Osteoblast (primary cell): ENCODE measurements around the gene C16orf74. TPM values are rescaled to one million over a fixed set of nuclear protein-coding genes. Genes with fewer than 3 reads are reported as not detected.

Experiments used
- DNase-seq: peaks from one replicate; pipeline ENCODE4 v3.0.0; 2011; ENCODE audit warnings: low spot score, mixed read lengths; ENCODE audit not compliant: insufficient read length; ENCODE audit errors: missing footprints
- H2AFZ ChIP-seq: 2 replicates; pipeline ENCODE4 v1.6.0; 2011; ENCODE audit warnings: mild to moderate bottlenecking, low read length
- H3K27ac ChIP-seq: 2 replicates; pipeline ENCODE4 v1.5.1; 2011; ENCODE audit warnings: mild to moderate bottlenecking, low read depth, low read length, moderate library complexity
- H3K27me3 ChIP-seq: 2 replicates; pipeline ENCODE4 v1.6.0; 2012; ENCODE audit warnings: mild to moderate bottlenecking, control low read depth, inconsistent platforms, low read length, moderate library complexity; ENCODE audit not compliant: insufficient read depth
- H3K36me3 ChIP-seq: 2 replicates; pipeline ENCODE4 v1.5.1; 2011; ENCODE audit warnings: mild to moderate bottlenecking, low read length, control low read depth, moderate library complexity; ENCODE audit not compliant: insufficient read depth
- H3K4me1 ChIP-seq: 2 replicates; pipeline ENCODE4 v1.5.1; 2011; ENCODE audit warnings: mild to moderate bottlenecking, low read length, control low read depth, moderate library complexity; ENCODE audit not compliant: insufficient read depth
- H3K4me2 ChIP-seq: 2 replicates; pipeline ENCODE4 v1.6.0; 2011; ENCODE audit warnings: mild to moderate bottlenecking, low read length; ENCODE audit not compliant: insufficient read depth
- H3K4me3 ChIP-seq: fragments of 200-600 bp; sonication (generic); 3 replicates; pipeline ENCODE4 v1.5.1; 2012; ENCODE audit warnings: mild to moderate bottlenecking, low read length, inconsistent platforms; ENCODE audit not compliant: insufficient read depth
- H3K79me2 ChIP-seq: 2 replicates; pipeline ENCODE4 v1.6.0; 2012; ENCODE audit warnings: mild to moderate bottlenecking, low read length, control low read depth, inconsistent platforms; ENCODE audit not compliant: insufficient read depth
- H3K9me3 ChIP-seq: 2 replicates; pipeline ENCODE4 v1.5.1; 2011; ENCODE audit warnings: low read depth, low read length, control low read depth
- H4K20me1 ChIP-seq: 2 replicates; pipeline ENCODE4 v1.6.0; 2012; ENCODE audit warnings: mild to moderate bottlenecking, low read length, control low read depth; ENCODE audit not compliant: insufficient read depth
- CTCF ChIP-seq: IDR thresholded peaks from 2 replicates; pipeline ENCODE4 v1.5.1; 2011; ENCODE audit warnings: mild to moderate bottlenecking, low read depth, low read length, moderate library complexity; ENCODE audit errors: extremely low read depth
- total RNA-seq: library from RNA; depleted of rRNA; stranded (reverse); fragments of >200 nt; gene quantifications from 2 replicates; pipeline ENCODE4 v1.2.3, GENCODE V29; 2012

Gene C16orf74
- total RNA-seq, 1 donor, result 0.72 TPM

- H3K9me3 ChIP-seq, result no peaks in the 10 kb centered on the region
- H3K4me2 ChIP-seq, result no peak overlapping the region
Observed at GRCh38 chr16:85785927-85786326, 35.0 kb upstream of the C16orf74 start.

GRCh38 chr16:85784813-85785212 lies 33.9 kb upstream of the C16orf74 start:
- no peak overlapping the region for H3K27ac ChIP-seq
- no peaks in the 10 kb centered on the region for H3K27me3 ChIP-seq
- H3K4me3 ChIP-seq, result no peak overlapping the region
- no peaks in the 10 kb centered on the region for H3K4me1 ChIP-seq
- H3K36me3 ChIP-seq, result peaks cover 62% of the 10 kb centered on the region
- H3K79me2 ChIP-seq, result peaks cover 62% of the 10 kb centered on the region
- peaks cover 54% of the 10 kb centered on the region for H4K20me1 ChIP-seq
- no peak for TF ChIP-seq CTCF
- H2AFZ ChIP-seq, result no peak overlapping the region
- H3K9me3 ChIP-seq, result no peaks in the 10 kb centered on the region
- no peak for DNase-seq
- no peak overlapping the region for H3K4me2 ChIP-seq

More at GRCh38 chr16:85785927-85786326, 35.0 kb upstream of the C16orf74 start:
- Histone ChIP-seq H3K4me3 (no peak overlapping the region), H3K36me3 (peaks cover 51% of the 10 kb centered on the region), H3K4me1 (no peaks in the 10 kb centered on the region), H3K27ac (peak overlapping the region; percentile 28), H4K20me1 (peaks cover 49% of the 10 kb centered on the region), H2AFZ (no peak overlapping the region), H3K27me3 (no peaks in the 10 kb centered on the region), H3K79me2 (peaks cover 73% of the 10 kb centered on the region)
- no peak for DNase-seq
- no peak for TF ChIP-seq CTCF

- H3K27ac ChIP-seq, result no peak overlapping the region
- no peaks in the 10 kb centered on the region for H3K9me3 ChIP-seq
- peaks cover 57% of the 10 kb centered on the region for H4K20me1 ChIP-seq
- no peak overlapping the region for H3K4me3 ChIP-seq
- H2AFZ ChIP-seq, result no peak overlapping the region
- H3K79me2 ChIP-seq, result peaks cover 50% of the 10 kb centered on the region
- DNase-seq, result no peak
- H3K36me3 ChIP-seq, result peaks cover 69% of the 10 kb centered on the region
- H3K4me2 ChIP-seq, result no peak overlapping the region
- TF ChIP-seq CTCF, result no peak
- no peaks in the 10 kb centered on the region for H3K27me3 ChIP-seq
- H3K4me1 ChIP-seq, result no peaks in the 10 kb centered on the region
Observed at GRCh38 chr16:85783441-85783840, 32.5 kb upstream of the C16orf74 start.

GRCh38 chr16:85782451-85782850 lies 31.6 kb upstream of the C16orf74 start:
- H3K4me1 ChIP-seq, result peaks cover 4% of the 10 kb centered on the region
- H3K27ac ChIP-seq, result no peak overlapping the region
- H3K4me2 ChIP-seq, result no peak overlapping the region
- no peaks in the 10 kb centered on the region for H3K9me3 ChIP-seq
- no peak for TF ChIP-seq CTCF
- H2AFZ ChIP-seq, result no peak overlapping the region
- H3K36me3 ChIP-seq, result peaks cover 69% of the 10 kb centered on the region
- no peak for DNase-seq
- H3K27me3 ChIP-seq, result no peaks in the 10 kb centered on the region
- H3K79me2 ChIP-seq, result peaks cover 40% of the 10 kb centered on the region
- H4K20me1 ChIP-seq, result peaks cover 54% of the 10 kb centered on the region
- no peak overlapping the region for H3K4me3 ChIP-seq
